Activated CD4-positive, alpha-beta T cell treated with anti-CD3 and anti-CD28 coated beads for 36 hours (primary cell): ENCODE results near the gene RARRES1. TPM values are rescaled to one million over a fixed set of nuclear protein-coding genes. Genes with fewer than 3 reads are reported as not detected.

Source experiments
- ATAC-seq: fragments of 200-7000 bp; cut with Tn5 transposase; one replicate; pipeline ENCODE4 v1.10.0; 2021; ENCODE audit warnings: mild to moderate bottlenecking, moderate library complexity
- CTCF ChIA-PET: fragments of 350-600 bp; sonication (Branson Sonifier 250); formaldehyde crosslinking; loops from one replicate; lab custom pipeline; 2021; ENCODE audit warnings: antibody characterized with exemption; lab: Charles Lee
- POLR2A ChIA-PET: fragments of 350-600 bp; sonication (Branson Sonifier 250); formaldehyde crosslinking; loops from one replicate; lab custom pipeline; 2021; ENCODE audit warnings: antibody characterized with exemption, inconsistent platforms; lab: Charles Lee
- DNase-seq: peaks from one replicate; pipeline ENCODE4 v3.0.0-alpha.2; 2020
- H3K27ac Mint-ChIP-seq: one replicate; pipeline ENCODE4 v1.8.0; 2021; ENCODE audit warnings: mixed read lengths
- H3K27me3 Mint-ChIP-seq: one replicate; pipeline ENCODE4 v1.8.0; 2021; ENCODE audit warnings: mixed read lengths
- H3K36me3 Mint-ChIP-seq: one replicate; pipeline ENCODE4 v1.8.0; 2021; ENCODE audit warnings: low read depth, mixed read lengths
- H3K4me1 Mint-ChIP-seq: one replicate; pipeline ENCODE4 v1.8.0; 2021; ENCODE audit warnings: mixed read lengths
- H3K4me3 Mint-ChIP-seq: one replicate; pipeline ENCODE4 v1.8.0; 2021; ENCODE audit warnings: mild to moderate bottlenecking, moderate library complexity, mixed read lengths
- H3K9me3 Mint-ChIP-seq: one replicate; pipeline ENCODE4 v1.8.0; 2021; ENCODE audit warnings: low read depth, mixed read lengths
- intact Hi-C, 2 experiments: fragments of 100-400 bp; cut with DNase I in 1 of 2; cut with micrococcal nuclease in 1 of 2; formaldehyde crosslinking; loops; one replicate each; pipeline versions ENCODE4 v1.14.2 to v1.15.1; 2022 to 2024; cut with DNase I, micrococcal nuclease
- total RNA-seq, 2 experiments: library from RNA; stranded (reverse); gene quantifications; one replicate each; pipeline ENCODE4 v1.2.3, GENCODE V29; 2021

RARRES1 gene
- total RNA-seq, 2 experiments from 2014 or later = not detected

DNA sequence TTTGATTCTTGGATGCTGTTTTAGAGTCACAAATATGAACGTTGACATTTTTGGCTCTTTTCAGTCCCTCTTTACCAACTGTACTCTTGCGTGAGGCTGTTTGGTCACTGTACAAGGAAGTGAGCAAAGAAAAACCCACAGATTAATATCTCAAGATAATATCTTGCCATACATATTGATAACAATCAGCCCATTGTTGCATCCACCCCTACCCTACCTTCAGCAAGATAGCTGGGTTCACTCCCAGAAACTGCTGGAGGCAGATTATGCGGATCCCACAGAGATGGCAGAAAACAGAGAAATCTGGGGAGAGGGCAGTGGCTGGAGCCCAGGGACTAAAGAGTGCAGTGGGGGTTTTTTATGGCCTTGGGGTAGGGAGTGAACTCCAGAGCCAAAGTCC is 39.7 kb upstream of the RARRES1 start:
- CTCF ChIA-PET = no interaction called here
- no peaks in the 10 kb centered on the region for H3K36me3 Mint-ChIP-seq
- DNase-seq (no peak), ATAC-seq (no peak)
- no peaks in the 10 kb centered on the region for H3K27me3 Mint-ChIP-seq
- intact Hi-C loops = no loop called here
- H3K4me3 Mint-ChIP-seq = no peak overlapping the region
- no peak overlapping the region for H3K27ac Mint-ChIP-seq
- no peaks in the 10 kb centered on the region for H3K9me3 Mint-ChIP-seq
- no peaks in the 10 kb centered on the region for H3K4me1 Mint-ChIP-seq
- POLR2A ChIA-PET = no interaction called here

- Mint-ChIP-seq H3K27me3 (no peaks in the 10 kb centered on the region), H3K9me3 (no peaks in the 10 kb centered on the region), H3K36me3 (no peaks in the 10 kb centered on the region), H3K27ac (no peak overlapping the region), H3K4me3 (no peak overlapping the region), H3K4me1 (no peaks in the 10 kb centered on the region)
- ATAC-seq (no peak), DNase-seq (no peak)
- POLR2A ChIA-PET = interaction anchor here (0.5 kb wide), 1 partner anchor 128 kb away, joined by 3 read pairs; no protein-coding TSS in a partner anchor
- CTCF ChIA-PET = no interaction called here
- intact Hi-C loops = no loop called here
Measured at GRCh38 chr3:158771577-158771976, 39.3 kb upstream of the RARRES1 start.

- H3K4me1 Mint-ChIP-seq = no peaks in the 10 kb centered on the region
- CTCF ChIA-PET = interaction anchor here (1.3 kb wide), 1 partner anchor 44 kb away, joined by 3 read pairs; no protein-coding TSS in a partner anchor
Measured at GRCh38 chr3:158770741-158771350, 38.6 kb upstream of the RARRES1 start.

DNA sequence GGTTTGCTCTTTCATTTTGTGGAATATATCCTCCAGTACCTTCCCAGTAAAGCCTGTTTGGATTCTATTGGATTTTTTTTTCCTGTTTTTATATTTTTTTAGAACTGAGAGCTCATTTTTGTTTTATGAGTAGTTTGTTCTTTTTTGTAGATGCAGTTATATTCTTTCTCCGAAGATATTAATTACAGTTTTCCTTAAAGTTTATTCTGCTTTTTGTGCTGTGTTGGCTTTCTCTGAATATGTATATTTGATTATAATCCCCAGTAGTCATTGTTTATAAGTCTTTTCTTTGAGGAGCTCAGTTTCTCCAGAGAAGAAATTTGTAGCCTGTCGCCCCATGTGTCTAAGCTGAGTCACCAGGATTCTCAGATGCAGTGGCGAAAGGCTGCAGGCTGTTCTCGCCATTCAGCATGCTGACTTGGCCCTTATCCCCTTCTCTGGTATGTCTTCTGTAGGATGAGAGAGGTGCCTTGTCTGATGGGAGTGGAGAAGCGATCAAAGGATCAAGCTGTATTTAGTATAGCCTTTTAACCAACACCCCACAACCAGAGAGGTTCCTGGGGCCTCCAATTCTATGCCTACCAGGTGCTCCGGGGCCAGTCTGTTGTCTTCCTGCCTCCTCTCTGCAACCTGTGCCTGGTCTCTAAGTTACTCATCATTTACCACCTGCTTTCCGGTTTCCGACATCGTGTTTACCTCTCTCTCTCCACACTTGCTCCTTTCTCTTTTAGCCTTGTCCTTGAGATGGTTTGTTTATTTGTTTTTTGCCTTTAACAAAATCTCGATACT is 37.9 kb upstream of the RARRES1 start:
- ChIA-PET CTCF (interaction anchor here (1.3 kb wide), 1 partner anchor 43 kb away, joined by 3 read pairs; no protein-coding TSS in a partner anchor), POLR2A (no interaction called here)
- no peaks in the 10 kb centered on the region for H3K36me3 Mint-ChIP-seq
- intact Hi-C loops = no loop called here
- H3K4me1 Mint-ChIP-seq = no peaks in the 10 kb centered on the region
- DNase-seq (no peak), ATAC-seq (no peak)
- no peak overlapping the region for H3K27ac Mint-ChIP-seq
- no peaks in the 10 kb centered on the region for H3K9me3 Mint-ChIP-seq
- no peak overlapping the region for H3K4me3 Mint-ChIP-seq
- no peaks in the 10 kb centered on the region for H3K27me3 Mint-ChIP-seq

More at GRCh38 chr3:158770741-158771350, 38.6 kb upstream of the RARRES1 start:
- Mint-ChIP-seq H3K4me3 (no peak overlapping the region), H3K9me3 (no peaks in the 10 kb centered on the region), H3K27ac (no peak overlapping the region), H3K27me3 (no peaks in the 10 kb centered on the region), H3K36me3 (no peaks in the 10 kb centered on the region)
- ATAC-seq = no peak
- POLR2A ChIA-PET = interaction anchor here (0.5 kb wide), 1 partner anchor 127 kb away, joined by 3 read pairs; no protein-coding TSS in a partner anchor
- DNase-seq = no peak
- intact Hi-C loops = no loop called here

- H3K36me3 Mint-ChIP-seq = no peaks in the 10 kb centered on the region
- ChIA-PET CTCF (interaction anchor here (1.3 kb wide), 1 partner anchor 42 kb away, joined by 3 read pairs; no protein-coding TSS in a partner anchor), POLR2A (no interaction called here)
- intact Hi-C loops = no loop called here
- no peaks in the 10 kb centered on the region for H3K27me3 Mint-ChIP-seq
- H3K9me3 Mint-ChIP-seq = no peaks in the 10 kb centered on the region
- no peak overlapping the region for H3K27ac Mint-ChIP-seq
- no peaks in the 10 kb centered on the region for H3K4me1 Mint-ChIP-seq
- DNase-seq (no peak), ATAC-seq (no peak)
- H3K4me3 Mint-ChIP-seq = no peak overlapping the region
Measured at GRCh38 chr3:158769549-158769948, 37.3 kb upstream of the RARRES1 start.

DNA sequence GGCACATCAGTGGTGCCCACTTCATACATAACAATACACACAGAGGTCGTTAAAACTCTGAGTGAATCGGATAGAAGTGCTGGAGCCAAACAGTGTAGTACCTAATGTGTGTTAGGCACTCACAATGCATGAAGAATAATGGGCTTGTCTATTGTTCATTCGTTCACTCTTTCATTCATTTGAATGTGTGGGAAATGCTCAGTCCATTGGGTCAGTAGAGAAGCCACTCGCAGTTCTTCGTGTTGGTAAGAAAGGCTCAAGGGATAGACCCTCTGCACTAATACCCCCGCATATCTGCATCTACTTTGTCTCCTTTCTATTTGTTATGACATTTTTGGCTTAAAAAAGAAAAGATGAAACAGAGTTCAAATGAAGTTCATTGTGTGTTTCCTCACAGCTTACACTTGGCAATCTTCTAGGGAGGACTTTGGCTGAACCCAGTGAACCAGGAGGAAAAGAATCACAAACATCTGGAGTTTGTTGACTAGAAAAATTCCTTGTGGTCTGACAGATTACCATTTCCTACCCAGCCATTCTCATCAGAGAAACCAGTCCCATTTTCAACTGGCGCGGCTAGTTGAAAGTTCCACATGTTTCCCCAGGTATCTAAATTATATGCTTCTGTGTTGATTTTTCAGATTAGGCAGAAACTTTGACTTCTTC is 36.8 kb upstream of the RARRES1 start:
- DNase-seq (no peak), ATAC-seq (no peak)
- ChIA-PET CTCF (interaction anchor here (0.9 kb wide), 1 partner anchor 9 kb away, joined by 4 read pairs; no protein-coding TSS in a partner anchor), POLR2A (no interaction called here)
- H3K27ac Mint-ChIP-seq = no peak overlapping the region
- no peaks in the 10 kb centered on the region for H3K27me3 Mint-ChIP-seq
- H3K4me3 Mint-ChIP-seq = no peak overlapping the region
- H3K36me3 Mint-ChIP-seq = no peaks in the 10 kb centered on the region
- H3K9me3 Mint-ChIP-seq = no peaks in the 10 kb centered on the region
- intact Hi-C loops = no loop called here
- H3K4me1 Mint-ChIP-seq = no peaks in the 10 kb centered on the region

DNA sequence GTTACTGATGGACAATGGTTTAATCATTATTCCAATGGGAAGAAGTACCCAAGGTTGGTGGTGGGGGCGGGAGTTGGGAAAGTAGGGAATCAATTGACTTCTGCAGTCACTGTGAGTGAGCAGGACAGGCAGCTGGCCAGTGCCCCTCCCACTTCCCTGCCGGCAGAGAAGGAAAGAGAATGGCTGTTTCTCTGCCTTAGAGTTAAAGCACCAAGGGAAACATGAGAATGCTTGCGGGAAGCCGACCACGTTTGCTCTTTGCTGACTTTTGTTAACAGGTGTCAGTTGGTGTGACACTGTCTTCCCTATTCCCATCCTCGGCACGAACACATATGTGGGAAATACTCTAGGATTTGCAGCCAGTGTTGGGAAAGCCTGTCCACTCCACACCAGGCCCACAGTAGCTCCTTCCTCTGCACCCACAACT is 36.1 kb upstream of the RARRES1 start:
- no peak overlapping the region for H3K4me3 Mint-ChIP-seq
- ATAC-seq (no peak), DNase-seq (no peak)
- H3K27me3 Mint-ChIP-seq = no peaks in the 10 kb centered on the region
- no peaks in the 10 kb centered on the region for H3K4me1 Mint-ChIP-seq
- intact Hi-C loops = no loop called here
- CTCF ChIA-PET = interaction anchor here (0.9 kb wide), 1 partner anchor 10 kb away, joined by 4 read pairs; no protein-coding TSS in a partner anchor
- H3K9me3 Mint-ChIP-seq = no peaks in the 10 kb centered on the region
- H3K36me3 Mint-ChIP-seq = no peaks in the 10 kb centered on the region
- H3K27ac Mint-ChIP-seq = no peak overlapping the region
- POLR2A ChIA-PET = no interaction called here

GRCh38 chr3:158766364-158766763 is 34.1 kb upstream of the RARRES1 start:
- no peaks in the 10 kb centered on the region for H3K9me3 Mint-ChIP-seq
- H3K4me3 Mint-ChIP-seq = no peak overlapping the region
- no peak overlapping the region for H3K27ac Mint-ChIP-seq
- H3K36me3 Mint-ChIP-seq = no peaks in the 10 kb centered on the region
- ChIA-PET POLR2A (no interaction called here), CTCF (interaction anchor here (0.6 to 1.9 kb wide), 3 partner anchors 25 to 243 kb away, joined by 3 to 6 read pairs (median 3); no protein-coding TSS in a partner anchor)
- H3K27me3 Mint-ChIP-seq = no peaks in the 10 kb centered on the region
- H3K4me1 Mint-ChIP-seq = no peaks in the 10 kb centered on the region
- ATAC-seq = no peak
- intact Hi-C loops = no loop called here
- no peak for DNase-seq

GRCh38 chr3:158765518-158766205 is 33.4 kb upstream of the RARRES1 start:
- CTCF ChIA-PET = interaction anchor here (0.5 to 1.9 kb wide), 5 partner anchors 24 to 242 kb away, joined by 3 to 6 read pairs (median 3); no protein-coding TSS in a partner anchor
- DNase-seq = no peak
- Mint-ChIP-seq H3K36me3 (no peaks in the 10 kb centered on the region), H3K4me3 (no peak overlapping the region), H3K9me3 (no peaks in the 10 kb centered on the region), H3K27ac (no peak overlapping the region), H3K27me3 (no peaks in the 10 kb centered on the region), H3K4me1 (no peaks in the 10 kb centered on the region)
- intact Hi-C loops = no loop called here
- POLR2A ChIA-PET = no interaction called here
- ATAC-seq = no peak

GRCh38 chr3:158763421-158763820 is 31.2 kb upstream of the RARRES1 start:
- POLR2A ChIA-PET = no interaction called here
- ATAC-seq = no peak
- no peaks in the 10 kb centered on the region for H3K4me1 Mint-ChIP-seq
- H3K4me3 Mint-ChIP-seq = no peak overlapping the region
- no peak for DNase-seq
- no peak overlapping the region for H3K27ac Mint-ChIP-seq
- CTCF ChIA-PET = no interaction called here
- no peaks in the 10 kb centered on the region for H3K27me3 Mint-ChIP-seq
- no peaks in the 10 kb centered on the region for H3K36me3 Mint-ChIP-seq
- intact Hi-C loops = no loop called here
- H3K9me3 Mint-ChIP-seq = no peaks in the 10 kb centered on the region

GRCh38 chr3:158762701-158763100 is 30.4 kb upstream of the RARRES1 start:
- Mint-ChIP-seq H3K4me3 (no peak overlapping the region), H3K27me3 (no peaks in the 10 kb centered on the region), H3K4me1 (no peaks in the 10 kb centered on the region), H3K9me3 (no peaks in the 10 kb centered on the region), H3K27ac (no peak overlapping the region), H3K36me3 (no peaks in the 10 kb centered on the region)
- POLR2A ChIA-PET = no interaction called here
- DNase-seq = no peak
- ATAC-seq = no peak
- intact Hi-C loops = no loop called here
- CTCF ChIA-PET = interaction anchor here (0.7 kb wide), 1 partner anchor 855 kb away, joined by 3 read pairs; no protein-coding TSS in a partner anchor
